Inflammatory macrophage treated with lipopolysaccharide for 1 hour (primary cell): ENCODE results near the gene LITAF.

ENCODE experiments used
- DNase-seq, 2 donors: peaks; one replicate each; pipeline ENCODE4 v3.0.0-alpha.2; 2020 to 2022

The LITAF gene

DNA sequence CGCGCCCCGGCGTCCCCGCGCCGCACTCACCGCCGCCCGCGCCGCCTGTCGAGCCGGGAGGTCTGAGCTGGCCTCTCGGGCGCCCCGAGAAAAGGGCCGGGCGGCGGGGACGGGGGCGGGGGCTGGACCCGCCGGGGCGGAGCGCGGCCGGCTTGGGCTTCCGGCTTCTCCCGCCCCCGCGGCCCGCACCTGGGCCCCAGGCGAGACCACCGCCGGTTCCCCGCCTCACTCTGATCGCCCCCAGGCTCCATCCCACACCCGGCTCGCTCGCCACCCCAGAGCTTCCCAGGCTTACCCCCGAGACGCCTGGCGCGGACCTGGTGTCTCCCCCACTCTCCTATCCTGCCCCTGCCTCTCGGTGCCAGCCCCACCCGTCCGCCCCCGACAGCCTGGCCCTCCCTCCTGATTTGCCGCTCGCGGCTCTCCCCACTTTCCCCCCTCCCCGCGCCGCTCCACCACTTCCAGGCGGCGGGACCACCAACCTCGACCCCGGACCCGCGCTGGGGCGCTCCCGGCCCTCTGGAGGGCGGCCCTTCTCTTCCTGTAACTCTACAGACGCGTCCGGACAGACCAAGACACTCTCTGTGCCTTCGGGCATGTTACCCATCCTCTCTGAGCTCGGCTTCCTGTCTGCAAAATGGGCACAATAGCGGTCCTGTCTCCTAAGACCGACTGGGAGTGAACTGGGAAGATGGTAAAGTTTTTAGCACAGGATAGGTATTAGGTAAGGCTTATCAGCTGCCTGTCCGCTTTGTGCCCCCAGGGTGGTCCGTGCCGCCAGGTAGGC, at the start of gene LITAF:
LITAF (minus strand) TSS at position 64 of the 787 bp plus-strand sequence. CDS start 30,189 bp downstream, outside the sequence.
- peak; percentile 71 to 78 for DNase-seq

DNA sequence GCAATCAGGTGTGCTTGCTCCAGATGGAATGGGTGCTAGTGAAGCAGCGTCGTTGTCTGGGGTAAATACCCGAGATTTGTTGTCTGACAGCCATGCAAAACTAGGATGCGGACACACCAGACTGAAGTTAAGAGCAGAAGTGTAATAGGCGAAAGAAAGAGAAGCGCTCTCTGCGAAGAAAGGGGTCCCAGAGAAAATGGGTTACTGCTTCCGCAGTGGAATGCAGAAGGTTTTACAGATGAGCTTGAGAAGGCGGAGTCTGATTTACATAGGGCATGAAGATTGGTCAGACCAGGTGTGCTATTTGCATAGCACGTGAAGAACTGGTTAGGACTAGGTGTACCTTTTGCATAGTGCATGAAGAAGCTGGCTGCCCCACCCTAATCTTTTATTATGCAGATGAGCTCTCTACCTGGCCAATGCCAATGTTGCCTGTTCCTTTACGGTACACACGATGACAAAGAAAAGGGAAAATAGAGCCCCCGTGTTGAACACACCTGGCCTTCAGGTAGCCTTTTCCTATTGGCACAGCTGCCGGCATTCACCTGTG, 49.5 kb upstream of the LITAF start:
- DNase-seq, result no peak

DNA sequence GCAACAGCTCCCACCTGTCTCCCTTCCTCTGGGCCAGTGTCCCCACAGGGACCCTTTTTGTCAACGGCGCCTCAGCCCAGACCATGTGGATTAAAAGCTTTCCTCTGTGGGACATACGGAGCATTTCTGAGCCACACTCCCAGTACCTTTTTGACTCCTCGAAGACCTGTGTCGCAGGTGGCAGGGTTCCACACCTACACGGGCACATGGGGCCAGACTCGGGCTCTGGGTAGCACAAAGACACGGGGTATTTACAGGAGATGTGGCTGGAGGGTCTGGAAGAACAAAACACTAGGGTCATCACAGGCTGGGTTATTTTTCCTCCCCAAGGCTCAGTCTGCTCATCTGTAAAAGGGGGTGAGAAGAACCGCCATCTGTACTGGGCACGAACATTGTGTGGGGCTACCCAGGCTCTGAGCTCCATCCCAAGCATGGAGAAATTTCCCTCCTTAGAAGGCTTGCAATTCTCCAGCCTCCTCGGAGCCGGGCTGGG, 49.0 kb upstream of the LITAF start:
- no peak for DNase-seq

DNA sequence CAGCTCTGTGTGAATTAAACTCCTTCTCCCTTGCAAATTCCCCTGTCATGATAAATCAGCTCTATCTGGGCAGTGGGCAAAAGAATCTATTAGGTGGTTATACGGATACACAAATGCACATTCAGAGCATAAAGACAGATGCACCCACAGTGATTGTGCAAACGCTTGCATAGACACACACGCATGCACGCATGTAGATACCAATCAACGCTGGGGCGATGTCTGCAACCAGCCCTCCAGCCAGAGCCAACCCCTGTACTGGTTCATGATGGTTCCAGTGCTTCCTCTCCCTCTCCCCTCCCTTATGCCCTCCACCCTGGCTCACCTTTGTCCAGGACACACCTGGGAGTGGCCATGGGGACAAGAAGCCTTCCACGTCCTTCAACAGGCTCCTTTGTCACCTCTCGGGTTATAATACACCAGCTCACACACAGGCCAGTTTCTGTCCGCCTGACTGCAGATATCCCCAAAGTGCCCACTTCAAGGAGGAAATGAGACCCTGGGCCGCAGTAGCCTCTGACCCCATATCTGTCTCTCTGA, 48.5 kb upstream of the LITAF start:
- no peak for DNase-seq

DNA sequence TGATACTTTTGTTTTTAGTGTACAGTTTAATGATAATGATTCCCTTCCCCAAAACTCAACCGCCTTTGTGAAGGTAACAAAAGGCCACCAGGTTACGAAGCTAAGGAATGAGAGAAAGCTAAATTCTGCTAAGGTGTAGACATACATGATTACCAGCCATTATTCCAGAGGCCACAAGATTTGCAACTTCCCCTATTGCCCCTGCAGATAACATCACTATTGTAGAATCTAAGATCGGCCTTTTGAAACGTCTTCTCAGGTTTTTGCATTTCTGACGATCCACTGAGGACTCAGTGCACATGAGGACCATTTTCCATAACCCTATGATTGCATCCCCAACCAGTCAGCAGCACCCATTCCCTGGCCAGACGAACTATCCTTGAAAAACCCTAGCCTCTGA, 47.6 kb upstream of the LITAF start:
- DNase-seq, result peak in 1 of 2 donors; percentile 28

DNA sequence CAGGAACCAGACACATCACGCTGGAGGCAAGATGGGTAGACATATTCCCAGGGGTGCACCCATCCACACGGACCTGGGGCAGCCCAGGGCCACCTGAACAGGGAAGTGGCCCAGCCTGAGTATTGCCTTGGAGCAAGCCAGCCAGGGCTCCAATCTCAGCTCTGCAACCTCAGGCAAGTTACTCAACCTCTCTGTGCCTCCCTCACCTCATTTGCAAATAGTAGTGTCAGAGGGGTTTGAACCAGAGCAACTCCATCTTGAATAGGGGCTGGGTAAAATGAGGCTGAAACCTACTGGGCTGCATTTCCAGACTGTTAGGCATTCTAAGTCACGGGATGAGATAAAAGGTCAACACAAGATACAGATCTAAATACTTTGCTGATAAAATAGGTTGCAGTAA, 46.4 kb upstream of the LITAF start:
- DNase-seq, result no peak

DNA sequence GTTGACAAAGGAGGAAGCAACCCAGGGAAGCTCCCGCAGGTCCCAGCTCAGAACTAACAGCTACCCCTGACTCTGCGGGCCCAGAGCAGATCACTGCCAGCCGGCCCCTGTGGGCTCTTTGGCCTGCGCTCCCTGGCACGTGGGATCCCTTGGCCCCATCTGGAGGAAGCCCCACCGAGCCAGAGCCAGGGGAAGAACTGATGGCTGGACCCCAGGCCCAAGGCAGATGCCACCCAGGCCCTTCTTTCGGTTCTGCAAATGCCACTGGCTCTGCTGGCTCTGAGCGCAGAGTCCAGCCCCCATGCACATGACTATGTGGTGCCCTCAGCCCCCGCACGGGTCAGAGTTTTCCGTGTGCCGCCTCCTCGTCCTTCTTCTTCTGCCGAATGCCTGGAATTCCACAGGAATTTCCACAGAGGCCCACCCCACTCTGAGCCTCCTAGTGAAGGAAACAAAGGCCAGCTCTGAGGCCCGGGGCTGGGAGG, 45.8 kb upstream of the LITAF start:
- DNase-seq, result peak; percentile 72 to 83

DNA sequence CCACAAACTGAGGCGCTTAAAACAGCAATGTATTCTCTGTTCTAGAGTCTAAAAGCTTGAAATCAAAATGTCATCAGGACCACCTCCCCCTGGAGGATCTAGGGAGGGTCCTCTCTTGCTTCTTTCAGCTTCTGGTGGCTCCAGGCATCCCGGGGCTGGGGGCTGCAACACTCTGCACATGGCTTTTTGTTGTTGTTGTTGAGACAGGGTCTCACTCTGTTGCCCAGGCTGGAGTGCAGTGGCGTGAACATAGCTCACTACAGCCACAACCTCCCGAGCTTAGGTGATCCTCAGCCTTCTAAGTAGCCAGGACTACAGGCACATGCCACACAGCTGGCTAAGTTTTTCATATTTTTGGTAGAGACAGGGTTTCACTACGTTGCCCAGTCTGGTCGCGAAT, 44.5 kb upstream of the LITAF start:
- DNase-seq, result no peak

DNA sequence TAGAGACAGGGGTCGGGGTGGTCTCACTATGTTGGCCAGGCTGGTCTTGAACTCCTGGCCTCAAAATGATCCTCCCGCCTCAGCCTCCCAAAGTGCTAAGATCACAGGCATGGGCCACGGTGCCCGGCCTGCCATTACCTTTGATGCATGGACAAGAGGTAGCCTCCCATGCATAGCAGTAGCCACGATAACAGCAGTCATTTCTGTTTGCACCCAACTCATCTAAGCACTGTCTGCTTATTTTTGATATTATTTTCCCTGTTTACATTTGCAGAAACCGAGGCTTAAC, 44.0 kb upstream of the LITAF start:
- DNase-seq, result no peak

DNA sequence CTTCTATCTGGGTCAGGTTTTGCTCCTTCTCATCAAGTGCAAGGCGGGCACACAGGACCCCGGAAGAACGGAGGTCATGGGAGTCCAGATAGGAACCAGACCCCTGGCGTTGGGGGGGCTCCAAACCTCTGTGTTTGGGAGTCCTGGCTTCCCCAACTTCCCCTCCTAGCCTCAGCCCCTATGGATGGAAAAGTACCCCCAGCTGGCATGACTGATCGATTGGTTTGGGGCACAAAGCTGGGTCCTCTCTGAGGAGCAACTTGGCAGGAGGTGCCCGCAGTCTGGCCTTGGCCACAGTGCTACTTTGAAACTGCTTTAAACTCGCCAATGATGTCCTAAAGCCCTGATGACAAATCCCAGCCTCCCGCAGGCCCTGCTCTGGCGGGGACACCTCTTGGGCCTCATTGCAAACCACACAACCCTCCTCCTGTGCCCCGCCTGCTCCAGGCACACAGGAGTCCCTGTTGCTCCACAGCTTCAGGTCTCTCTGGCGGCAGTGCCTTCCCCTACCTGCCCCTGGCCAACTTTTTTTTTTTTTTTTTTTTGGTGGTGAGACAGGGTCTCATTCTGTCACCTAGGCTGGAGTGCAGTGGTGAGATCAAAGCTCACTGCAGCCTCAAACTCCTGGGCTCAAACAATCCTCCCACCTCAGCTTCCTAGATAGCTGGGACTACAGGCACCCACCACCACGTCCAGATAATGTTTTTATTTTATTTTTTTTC, 43.5 kb upstream of the LITAF start:
- no peak for DNase-seq

DNA sequence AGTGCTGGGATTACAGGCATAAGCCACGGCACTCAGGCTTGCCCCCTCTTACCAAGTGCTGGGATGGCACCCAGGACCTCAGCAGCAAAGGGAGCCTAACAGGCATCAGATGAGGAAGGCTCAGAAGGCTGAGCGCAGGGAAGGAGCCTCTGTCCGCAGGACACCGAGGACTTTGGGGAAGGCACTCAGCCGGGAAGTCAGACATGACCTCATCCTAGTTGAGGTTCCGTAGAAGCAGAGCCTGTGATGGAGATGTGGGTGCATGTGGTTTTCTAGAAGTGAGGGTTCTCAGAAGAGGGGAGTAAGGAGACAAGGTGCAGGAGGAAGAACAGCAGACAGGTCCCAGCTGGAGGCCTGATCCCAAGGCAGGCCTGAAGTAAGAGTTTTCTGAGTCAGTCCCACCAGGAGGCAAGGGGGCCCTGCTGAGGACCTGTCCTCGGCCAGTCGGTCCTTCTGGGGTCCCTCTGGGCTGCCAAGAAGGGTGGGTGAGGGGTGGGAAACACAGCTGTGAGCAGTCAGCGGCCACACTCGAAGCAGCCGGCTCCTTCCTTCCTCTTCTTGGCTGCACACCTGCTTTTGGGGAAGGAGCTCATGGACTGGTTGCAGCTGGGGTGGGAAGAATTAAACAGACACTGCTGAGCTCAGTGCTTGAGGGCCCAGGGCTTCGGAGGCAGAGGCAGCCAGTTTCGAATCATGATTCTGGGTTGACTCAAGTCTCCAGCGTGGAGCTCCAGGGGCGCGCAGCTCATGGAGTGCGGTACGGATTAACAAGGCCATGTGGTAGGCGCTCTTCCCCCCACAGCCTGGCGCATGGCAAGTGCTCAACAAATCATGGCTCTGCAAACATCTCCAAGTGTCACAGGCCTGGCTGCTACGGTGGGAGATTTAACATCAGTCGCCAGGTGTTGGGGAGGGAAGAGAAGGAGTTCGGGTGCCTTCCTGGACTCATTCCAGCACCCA, 42.6 kb upstream of the LITAF start:
- DNase-seq, result peak; percentile 73 to 75

DNA sequence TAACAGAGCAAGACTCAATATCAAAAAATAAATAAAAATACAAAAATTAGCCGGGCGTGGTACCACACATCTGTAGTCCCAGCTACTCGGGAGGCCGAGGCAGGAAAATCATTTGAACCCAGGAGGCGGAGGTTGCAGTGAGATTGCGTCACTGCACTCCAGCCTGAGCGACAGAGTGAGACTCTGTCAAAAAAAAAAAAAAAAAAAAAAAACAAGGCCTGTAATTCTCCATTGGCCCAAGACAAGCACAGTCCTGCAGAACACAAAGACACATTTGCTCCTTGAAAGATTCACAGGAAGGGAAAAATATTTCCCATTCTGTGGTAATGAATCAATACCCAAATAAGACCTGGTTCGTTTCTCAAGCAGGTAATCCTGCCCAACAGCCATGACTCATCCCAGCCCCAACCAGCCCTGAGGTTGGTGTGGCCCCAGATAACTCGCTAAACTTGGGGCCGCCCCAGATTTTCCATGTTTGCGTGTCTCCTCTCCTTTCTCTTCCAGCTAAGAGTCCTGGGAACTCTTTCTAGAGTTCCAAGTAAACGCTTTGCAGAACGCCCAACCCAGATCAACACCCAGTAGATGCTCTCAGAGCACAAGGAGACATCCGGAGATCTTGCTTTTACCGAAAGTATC, 41.2 kb upstream of the LITAF start:
- no peak for DNase-seq

DNA sequence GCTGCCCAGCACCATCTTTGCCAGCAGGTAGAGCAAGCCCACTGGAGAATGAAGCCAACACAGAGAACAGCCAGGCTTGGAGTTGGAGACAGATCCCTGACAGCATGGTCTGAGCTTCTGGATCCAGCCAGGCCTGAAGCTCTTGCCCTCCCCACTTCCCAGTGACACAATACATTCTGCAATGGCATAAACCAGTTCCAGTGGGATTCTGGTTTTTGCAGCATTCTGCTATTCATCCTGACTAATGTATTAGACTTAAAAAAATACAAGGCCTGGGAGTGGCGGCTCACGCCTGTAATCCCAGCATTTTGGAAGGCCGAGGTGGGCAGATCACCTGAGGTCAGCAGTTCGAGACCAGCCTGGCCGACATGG, 40.6 kb upstream of the LITAF start:
- no peak for DNase-seq

DNA sequence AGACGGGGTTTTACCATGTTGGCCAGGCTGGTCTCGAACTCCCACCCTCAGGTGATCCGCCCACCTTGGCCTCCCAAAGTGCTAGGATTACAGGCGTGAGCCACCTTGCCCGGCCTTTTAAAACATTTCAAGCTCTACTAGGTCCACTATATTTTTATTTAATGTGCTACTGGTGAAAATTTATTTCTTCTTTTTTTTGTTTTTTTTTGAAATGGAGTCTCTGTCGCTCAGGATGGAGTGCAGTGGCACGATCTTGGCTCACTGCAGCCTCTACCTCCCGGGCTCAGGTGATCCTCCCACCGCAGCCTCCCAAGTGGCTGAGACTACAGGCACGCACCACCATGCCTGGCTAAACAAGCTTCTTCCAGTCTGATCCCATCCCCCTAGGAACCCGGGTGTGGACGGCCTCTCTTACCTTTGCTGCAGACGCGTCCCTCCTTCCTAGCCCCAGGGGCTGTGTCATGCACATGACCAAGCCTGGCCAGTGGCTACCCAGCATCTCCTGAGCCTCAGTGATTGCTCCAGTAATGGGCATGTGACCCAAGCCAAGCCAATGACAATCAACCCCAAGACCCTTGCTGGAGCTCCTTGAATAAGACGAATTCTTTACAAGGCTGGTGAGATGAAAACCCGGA, 40.1 kb upstream of the LITAF start:
- no peak for DNase-seq

DNA sequence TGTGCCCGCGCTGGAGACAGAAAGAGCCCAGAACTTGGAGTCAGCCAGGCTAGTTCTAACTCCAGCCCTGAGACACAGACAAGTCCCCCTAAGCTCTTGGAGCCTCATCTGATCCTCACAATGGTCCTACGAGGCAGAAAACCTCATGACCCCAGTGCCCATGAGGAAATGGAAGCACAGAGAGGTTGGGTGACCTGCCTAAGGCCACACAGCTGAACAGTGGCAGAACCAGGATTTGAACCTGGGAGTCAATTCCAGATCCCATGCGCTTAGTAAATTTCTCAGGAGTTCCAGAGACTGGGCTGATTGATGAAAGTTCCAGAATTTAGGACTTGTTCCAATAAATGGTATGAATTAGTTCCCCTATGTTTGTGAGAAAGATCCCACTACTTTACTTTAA, 39.0 kb upstream of the LITAF start:
- DNase-seq, result no peak

DNA sequence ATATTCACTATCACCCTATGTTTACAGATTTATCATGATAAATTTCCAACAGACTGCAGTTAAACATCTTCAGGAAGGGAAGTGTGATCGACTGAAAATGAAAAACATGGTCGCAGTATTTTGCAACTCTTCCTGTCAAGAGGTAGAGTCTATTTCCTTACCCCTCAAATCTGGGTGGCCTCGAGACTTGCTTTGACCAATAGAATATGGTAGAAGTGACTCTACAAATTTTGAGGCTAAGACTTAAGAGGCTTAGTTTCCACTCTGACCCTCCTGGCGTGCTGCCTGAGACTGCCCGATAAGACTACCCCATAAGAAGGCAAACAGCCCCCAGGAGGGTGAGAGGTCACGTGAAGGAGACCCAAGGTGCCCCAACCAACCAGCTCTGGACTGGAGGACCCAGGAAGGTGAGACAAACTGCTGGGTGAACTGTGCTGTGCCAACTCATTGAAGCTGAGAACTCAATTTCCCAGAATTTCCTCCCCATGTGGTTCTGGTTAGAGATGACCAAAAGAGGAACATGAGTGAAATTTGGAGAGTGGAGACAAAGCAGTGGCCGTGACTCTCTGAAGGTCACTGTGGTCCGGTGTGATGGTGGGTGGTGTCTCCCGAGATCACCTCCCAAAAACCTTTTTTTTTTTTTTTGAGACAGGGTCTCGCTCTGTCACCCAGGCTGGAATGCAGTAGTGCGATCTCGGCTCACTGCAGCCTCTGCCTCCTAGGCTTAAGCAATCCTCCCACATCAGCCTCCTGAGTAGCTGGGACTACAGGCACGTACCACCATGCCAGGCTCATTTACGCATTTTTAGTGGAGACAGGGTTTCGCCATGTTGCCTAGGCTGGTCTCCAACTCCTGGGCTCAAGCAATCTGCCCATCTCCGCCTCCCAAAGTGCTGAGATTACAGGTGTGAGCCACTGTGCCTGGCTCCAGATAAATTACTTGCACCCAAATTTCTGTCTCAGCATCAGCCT, 38.2 kb upstream of the LITAF start:
- peak; percentile 72 to 77 for DNase-seq

DNA sequence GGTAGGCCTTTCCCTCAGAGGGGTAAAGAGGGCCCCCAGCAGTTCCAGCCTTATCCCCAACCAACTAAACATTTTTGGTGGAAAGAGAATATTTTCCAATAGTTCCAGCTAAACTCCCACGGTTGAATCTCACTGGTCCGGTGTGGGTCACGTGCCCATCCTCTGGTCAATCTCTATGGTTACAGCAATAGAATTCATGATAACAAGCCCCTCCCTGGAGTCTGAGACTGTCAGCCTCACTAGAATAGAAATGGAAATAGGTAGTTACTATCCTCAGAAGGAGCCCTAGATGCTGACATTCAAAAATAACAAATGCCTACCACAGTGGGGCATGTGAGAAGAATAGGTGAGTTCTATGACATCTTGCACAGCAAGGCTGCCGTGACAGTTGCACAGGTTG, 37.5 kb upstream of the LITAF start:
- DNase-seq, result peak in 1 of 2 donors; percentile 0

DNA sequence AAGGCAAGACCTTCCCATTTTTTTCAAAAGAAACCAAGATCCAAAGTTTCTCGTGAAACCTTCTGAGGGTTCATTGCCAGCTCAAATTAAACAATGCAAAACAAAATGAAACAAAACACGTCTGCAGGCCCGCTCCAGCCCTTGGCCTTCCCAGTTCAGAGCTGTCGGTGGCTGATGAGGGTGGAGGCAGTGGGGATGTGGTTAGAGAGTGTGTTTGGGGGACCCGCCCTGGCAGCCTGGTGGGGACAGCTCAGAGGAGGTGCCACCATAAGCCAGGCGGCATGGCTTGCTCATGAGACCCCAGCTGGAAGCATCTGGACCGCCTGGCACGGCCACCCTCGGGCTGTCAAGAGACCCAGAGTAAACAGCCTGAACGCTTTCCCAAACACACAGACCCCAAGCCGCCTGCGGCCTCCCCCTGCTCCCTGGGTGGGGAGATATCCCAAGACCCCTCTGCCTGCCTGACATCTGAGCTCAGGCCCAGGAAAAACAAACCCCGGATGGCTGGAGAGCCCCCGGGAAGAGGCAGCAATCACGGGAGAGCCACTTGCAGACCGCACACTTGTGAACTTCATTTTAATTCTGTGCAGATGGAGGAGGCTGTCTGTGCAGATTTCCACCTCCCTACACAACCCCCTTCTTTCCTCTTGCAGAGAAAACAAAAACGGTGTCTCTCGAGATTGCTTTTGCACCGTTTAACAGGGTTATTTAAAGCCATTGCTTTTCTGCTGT, 35.4 kb upstream of the LITAF start:
- DNase-seq, result peak in 1 of 2 donors; percentile 3

DNA sequence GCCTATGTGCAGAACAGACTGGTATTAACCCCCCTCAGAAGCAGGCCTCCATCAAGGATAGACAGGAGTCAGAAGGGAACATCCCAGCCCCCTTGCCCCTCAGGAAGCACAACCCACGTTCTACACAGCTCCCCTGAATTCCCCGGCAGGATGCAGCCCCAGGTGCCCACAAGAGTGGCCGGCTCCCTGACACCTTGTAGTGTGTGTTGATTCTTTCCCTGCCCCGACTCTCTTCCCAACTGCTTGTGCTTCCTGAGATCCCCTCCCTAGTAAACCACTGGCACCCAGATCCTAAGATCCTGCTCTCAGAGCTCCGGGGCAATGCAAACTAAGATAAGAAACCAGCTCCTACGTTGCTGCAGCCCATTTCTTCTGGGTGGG, 34.8 kb upstream of the LITAF start:
- no peak for DNase-seq
